ENCODE results near the gene RETSAT.
"Not testable (repeated sequence)": the region's sequence is repeated elsewhere in the genome, so short reads cannot be mapped to it uniquely, and the experiment has no call there.

RETSAT gene

DNA sequence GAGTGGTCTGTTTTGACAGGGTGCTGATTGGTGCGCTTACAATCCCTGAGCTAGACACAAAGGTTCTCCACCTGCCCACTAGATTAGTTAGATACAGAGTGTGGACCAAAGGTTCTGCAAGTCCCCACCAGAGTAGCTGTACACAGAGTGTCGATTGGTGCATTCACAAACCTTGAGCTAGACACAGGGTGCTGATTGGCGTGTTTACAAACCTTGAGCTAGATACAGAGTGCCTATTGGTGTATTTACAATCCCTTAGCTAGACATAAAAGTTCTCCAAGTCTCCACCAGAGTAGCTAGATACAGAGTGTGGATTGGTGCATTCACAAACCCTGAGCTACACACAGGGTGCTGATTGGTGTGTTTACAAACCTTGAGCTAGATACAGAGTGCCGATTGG, 20.5 kb downstream of the RETSAT start:
- H3K36me3 Mint-ChIP-seq; DNase-seq; H3K4me3 Mint-ChIP-seq; ATAC-seq (replicated peaks); H3K27ac Mint-ChIP-seq; H3K9me3 Mint-ChIP-seq; H3K27me3 Mint-ChIP-seq; H3K4me1 Mint-ChIP-seq: not testable (repeated sequence)

DNA sequence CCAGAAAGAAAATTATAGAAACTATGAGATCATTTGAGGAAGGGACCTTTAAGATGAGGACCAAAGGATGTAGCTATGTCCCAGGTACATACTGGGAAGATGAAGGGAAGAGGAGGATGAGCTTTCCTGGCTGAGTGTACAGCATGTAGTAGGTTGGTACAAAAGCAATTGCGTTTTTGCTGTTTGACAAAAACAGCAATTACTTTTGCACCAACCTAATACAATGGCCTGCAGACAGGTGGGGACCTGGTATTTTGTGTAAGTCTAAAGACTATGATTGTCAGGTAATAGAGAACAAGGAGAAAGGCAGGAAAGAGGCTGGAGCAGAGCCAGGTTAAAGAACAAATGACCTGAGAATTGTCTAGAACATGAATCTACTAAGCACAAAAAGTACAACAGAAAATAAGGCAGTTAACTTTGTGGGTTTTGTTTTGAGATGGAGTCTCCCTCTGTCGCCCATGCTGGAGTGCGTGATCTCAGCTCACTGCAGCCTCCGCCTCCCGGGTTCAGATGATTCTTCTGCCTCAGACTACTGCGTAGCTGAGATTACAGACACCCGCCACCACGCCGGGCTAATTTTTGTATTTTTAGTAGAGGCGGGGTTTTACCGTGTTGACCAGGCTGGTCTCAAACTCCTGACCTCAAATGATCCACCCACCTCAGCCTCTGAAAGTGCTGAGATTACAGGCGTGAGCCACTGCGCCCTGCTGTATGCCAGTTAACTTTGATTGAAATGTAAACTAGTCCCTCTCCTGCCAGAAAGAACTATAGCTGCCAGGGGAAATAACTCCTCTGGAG, 23.3 kb downstream of the RETSAT start:
- Mint-ChIP-seq H3K27ac (no peak overlapping the region), H3K4me1 (peaks cover 1 to 19% of the 10 kb centered on the region in 2 donors), H3K4me3 (no peak overlapping the region), H3K36me3 (peaks cover 12 to 26% of the 10 kb centered on the region in 2 donors), H3K9me3 (peaks cover 0 to 3% of the 10 kb centered on the region in 2 donors), H3K27me3 (no peaks in the 10 kb centered on the region)
- ATAC-seq (replicated peaks) (no peak), DNase-seq (no peak)

DNA sequence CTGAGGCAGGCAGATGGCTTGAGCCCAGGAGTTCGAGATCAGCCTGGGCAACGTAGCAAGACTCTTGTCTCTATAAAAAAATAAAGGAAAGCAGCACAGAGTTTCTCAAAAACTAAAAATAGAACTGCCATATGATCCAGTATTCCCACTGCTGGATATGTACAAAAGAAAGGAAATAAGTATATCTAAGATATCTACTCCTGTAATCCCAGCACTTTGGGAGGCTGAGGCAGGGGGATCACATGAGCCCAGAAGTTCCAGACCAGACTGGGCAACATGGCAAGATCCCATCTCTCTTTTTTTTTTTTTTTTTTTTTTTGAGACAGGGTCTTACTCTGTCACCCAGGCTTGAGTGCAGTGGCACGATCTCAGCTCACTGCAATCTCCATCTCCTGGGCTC, 24.6 kb downstream of the RETSAT start:
- DNase-seq; H3K9me3 Mint-ChIP-seq; H3K27ac Mint-ChIP-seq; ATAC-seq (replicated peaks); H3K27me3 Mint-ChIP-seq: not testable (repeated sequence)
- Mint-ChIP-seq H3K4me3 (peak overlapping the region in 1 of 2 donors; percentile 8), H3K36me3 (peaks cover 26 to 37% of the 10 kb centered on the region in 2 donors), H3K4me1 (peaks cover 10 to 33% of the 10 kb centered on the region in 2 donors)

DNA sequence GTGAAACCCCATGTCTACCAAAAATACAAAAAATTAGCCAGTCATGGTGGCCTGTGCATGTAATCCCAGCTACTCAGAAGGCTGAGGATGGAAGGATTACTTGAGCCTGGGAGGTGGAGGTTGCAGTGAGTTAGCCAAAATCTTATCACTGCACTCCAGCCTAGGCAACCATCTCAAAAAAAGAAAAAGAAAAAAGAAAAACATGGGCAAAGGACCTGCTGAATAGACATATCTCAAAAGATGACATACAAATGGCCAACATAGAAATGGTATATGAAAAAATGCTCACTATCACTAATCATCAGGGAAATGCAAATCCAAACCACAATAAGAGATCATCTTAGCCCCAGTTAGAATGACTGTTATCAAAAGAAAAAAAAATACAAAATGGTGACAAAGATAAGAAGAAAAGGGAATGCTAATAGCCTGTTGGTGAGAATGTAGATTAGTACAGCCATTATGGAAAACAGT, 25.1 kb downstream of the RETSAT start:
- Mint-ChIP-seq H3K4me3 (peak overlapping the region in 1 of 2 donors; percentile 8), H3K27ac (no peak overlapping the region)
- no peak for DNase-seq

DNA sequence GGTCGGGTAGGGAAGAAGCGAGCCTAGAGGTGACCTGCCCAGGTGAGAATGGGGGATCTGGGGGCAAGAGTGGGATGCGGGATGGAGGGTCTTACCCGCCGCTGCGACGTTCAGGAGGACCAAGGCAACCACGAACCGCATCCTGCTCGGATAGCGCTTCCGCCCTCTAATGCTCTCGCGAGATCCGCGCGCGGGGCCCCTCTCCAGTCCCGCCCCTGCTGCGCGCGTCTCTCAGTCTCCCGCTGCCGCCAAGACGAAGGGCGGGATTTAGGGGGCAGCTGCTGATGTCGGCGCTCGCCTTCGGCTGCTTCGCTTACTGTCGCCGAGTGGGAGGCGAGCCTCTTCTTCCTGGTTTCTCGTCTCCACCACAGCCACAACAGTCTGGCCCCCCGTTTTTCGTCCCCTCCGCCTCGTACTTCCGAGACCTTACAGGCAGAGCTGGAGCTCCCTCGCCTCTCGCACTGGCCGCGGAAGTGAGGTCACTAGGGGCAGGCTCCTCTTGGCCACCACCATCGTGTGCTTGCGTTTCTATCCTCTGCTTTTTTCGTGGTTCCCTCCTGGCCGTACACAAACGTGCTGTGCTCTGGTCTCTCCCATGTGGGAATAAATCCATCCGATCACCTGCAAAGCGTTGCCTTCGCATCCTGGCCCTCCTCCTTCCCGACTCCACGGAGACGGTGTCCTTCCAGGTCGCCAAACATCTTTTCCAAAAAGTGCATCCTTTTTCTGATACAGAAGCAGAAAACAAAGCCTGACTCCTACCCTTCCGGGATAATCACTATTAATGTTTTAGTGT, 26.3 kb downstream of the RETSAT start, which contains the start of gene TGOLN2:
TSS of gene TGOLN2 (minus strand) at position 168 of the 796 bp plus-strand sequence. CDS start at position 141, 27 bp downstream.
- Mint-ChIP-seq H3K36me3 (peaks cover 24 to 47% of the 10 kb centered on the region in 2 donors), H3K4me3 (peak within 1 kb of the TSS; percentile 91 to 96), H3K27me3 (no peaks in the 10 kb centered on the region), H3K4me1 (peaks cover 13 to 49% of the 10 kb centered on the region in 2 donors), H3K27ac (peak within 1 kb of the TSS; percentile 99), H3K9me3 (no peaks in the 10 kb centered on the region)
- peak; percentile 89 for DNase-seq
- ATAC-seq (replicated peaks): peak; percentile 91 to 94

More for the DNA sequence above, 25.1 kb downstream of the RETSAT start:
- H3K36me3 Mint-ChIP-seq: peaks cover 26 to 41% of the 10 kb centered on the region in 2 donors
- peaks cover 0 to 3% of the 10 kb centered on the region in 2 donors for H3K9me3 Mint-ChIP-seq
- no peaks in the 10 kb centered on the region for H3K27me3 Mint-ChIP-seq
- no peak for ATAC-seq (replicated peaks)
- peaks cover 10 to 37% of the 10 kb centered on the region in 2 donors for H3K4me1 Mint-ChIP-seq

DNA sequence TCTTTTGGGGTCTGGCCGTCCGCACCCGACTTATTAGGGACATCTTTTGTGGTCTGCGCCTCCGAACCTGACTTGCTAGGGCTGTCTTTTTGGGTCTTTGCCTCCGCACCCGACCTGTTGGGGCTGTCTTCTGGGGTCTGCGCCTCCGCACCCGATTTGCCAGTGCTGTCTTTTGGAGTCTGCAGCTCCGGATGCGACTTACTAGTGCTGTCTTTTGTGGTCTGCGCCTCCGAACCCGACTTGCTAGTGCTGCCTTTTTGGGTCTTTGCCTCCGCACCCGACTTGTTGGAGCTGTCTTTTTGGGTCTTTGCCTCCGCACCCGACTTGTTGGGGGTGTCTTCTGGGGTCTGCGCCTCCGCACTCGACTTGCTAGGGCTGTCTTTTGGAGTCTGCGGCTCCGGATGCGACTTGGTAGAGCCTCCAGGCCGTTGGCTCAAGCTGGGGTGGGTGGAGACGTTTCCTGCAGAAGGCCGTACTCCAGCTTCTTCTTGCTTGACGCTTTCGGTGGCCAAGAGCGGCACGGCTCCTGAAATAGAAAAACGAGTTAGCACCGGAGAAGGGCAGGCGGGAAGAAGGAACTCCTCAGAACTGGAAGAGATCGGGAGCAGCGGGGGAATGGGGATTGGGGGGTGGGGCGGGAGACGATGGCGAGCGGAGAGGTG, 27.0 kb downstream of the RETSAT start:
- Mint-ChIP-seq H3K27ac (peak overlapping the region; percentile 99), H3K9me3 (no peaks in the 10 kb centered on the region), H3K27me3 (no peaks in the 10 kb centered on the region), H3K4me1 (peaks cover 19 to 56% of the 10 kb centered on the region in 2 donors), H3K36me3 (peaks cover 31 to 54% of the 10 kb centered on the region in 2 donors), H3K4me3 (peak overlapping the region; percentile 91 to 96)
- DNase-seq (peak; percentile 24), ATAC-seq (replicated peaks) (peak; percentile 51 to 52)

DNA sequence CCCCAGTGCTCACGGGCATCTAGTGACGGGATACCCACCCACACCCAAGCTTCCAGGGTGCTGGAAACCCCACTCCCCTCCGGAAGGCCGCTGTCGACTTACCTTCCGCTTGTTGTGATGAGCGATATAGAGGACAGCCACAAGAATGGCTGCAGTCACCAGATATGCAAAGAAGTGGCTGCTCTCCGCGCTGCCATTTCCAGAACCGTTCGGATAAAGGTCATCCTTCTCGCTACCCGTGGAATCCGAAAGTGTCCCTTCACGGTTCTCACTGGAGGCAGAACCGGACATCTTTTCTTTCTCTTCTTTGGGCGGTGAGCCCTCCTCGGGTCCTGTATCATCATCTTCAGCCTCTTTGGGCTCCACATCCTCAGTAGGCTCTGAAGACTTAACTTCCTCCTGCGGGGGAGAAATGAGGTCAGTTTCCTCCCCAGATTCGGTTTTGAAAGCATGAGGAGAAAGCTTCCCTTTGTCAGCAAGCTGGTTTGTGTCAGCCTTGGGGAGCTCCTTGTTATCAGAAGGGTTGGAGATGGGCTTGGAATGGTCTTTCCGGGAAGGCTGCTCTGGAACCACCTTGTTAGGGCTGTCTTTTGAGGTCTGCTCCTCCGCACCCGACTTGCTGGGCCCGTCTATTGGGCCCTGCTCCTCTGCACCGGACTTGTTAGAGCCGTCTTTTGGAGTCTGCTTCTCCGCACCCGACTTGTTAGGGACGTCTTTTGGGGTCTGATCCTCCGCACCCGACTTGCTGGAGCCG, 27.7 kb downstream of the RETSAT start:
- H3K9me3 Mint-ChIP-seq: no peaks in the 10 kb centered on the region
- peaks cover 22 to 61% of the 10 kb centered on the region in 2 donors for H3K4me1 Mint-ChIP-seq
- peak; percentile 33 for DNase-seq
- ATAC-seq (replicated peaks): peak; percentile 30 to 37
- H3K36me3 Mint-ChIP-seq: peaks cover 35 to 57% of the 10 kb centered on the region in 2 donors
- H3K4me3 Mint-ChIP-seq: peak overlapping the region; percentile 91 to 96
- no peaks in the 10 kb centered on the region for H3K27me3 Mint-ChIP-seq
- peak overlapping the region; percentile 99 for H3K27ac Mint-ChIP-seq

DNA sequence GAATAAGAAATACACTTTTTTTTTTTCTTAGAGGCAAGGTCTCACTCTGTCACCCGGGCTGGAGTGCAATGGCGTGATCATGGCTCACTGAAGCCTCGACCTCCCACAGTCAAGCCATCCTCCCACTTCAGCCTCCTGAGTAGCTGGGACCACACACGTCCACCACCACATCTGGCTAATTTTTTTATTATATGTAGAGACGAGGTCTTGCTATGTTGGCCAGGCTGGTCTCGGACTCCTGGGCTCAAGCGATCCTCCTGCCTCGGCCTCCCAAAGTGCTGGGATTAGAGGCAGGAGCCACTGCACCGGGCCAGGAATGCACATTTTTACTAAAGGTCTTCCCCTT, 28.9 kb downstream of the RETSAT start:
- no peaks in the 10 kb centered on the region for H3K27me3 Mint-ChIP-seq
- no peak for DNase-seq
- H3K4me3 Mint-ChIP-seq: peak overlapping the region; percentile 91 to 96
- H3K36me3 Mint-ChIP-seq: peaks cover 45 to 68% of the 10 kb centered on the region in 2 donors
- no peak for ATAC-seq (replicated peaks)
- peaks cover 29 to 68% of the 10 kb centered on the region in 2 donors for H3K4me1 Mint-ChIP-seq
- H3K27ac Mint-ChIP-seq: peak overlapping the region; percentile 37
- H3K9me3 Mint-ChIP-seq: no peaks in the 10 kb centered on the region

DNA sequence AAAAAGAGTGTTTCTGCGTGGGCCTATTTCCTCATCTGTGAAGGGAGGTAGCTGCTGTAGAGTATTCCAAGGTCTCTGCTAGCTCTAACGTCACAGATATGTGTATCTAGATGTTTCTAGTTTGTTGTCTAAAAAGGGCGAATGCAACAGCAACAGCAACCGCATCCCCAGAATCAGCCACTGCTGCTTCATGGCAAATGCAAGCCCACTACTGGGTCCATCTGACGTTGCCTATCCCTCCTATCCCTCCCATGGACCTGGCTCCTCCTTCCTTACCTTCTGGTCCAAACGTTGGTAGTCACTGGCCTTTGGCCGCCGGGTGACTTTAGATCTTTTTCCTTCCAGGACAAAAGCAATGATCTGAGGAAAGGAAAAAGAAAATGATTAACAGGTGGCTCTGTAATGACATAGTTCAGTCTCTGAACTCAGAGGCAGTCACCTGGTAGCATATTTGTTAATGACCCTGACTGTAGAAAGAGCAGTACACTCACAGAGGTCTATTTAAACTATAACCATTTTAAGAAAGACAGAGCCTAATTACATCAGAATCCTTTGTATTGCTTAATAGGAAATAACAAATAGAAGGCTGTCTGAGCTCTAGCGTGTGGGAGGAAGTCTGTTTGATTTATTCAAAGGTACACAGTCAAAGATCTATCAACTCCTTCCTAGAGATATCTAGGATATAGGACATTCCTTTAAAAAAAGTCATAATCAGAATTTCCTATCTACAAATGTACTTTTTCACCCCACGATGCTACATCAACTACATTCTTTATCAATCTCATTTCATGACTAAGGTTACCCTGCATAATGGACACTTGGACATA, 29.5 kb downstream of the RETSAT start:
- Mint-ChIP-seq H3K9me3 (no peaks in the 10 kb centered on the region), H3K4me1 (peaks cover 30 to 73% of the 10 kb centered on the region in 2 donors), H3K27ac (peak overlapping the region; percentile 69), H3K27me3 (no peaks in the 10 kb centered on the region), H3K36me3 (peaks cover 51 to 74% of the 10 kb centered on the region in 2 donors), H3K4me3 (peak overlapping the region; percentile 91 to 96)
- ATAC-seq (replicated peaks) (no peak), DNase-seq (no peak)

DNA sequence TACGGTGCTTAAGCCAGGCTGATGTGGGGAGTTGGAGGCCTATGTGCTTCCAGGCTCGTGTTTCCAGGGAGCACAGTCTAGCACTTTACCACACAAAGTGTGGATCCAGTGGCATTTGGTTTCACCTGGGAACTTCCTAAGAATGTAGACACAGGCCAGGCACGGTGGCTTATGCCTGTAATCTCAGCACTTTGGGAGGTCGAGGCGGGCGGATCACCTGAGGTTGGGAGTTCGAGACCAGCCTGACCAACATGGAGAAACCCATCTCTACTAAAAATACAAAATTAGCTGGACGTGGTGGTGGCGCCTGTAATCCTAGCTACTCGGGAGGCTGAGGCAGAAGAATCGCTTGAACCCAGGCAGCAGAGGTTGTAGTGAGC, 30.4 kb downstream of the RETSAT start:
- H3K4me3 Mint-ChIP-seq; H3K27ac Mint-ChIP-seq; DNase-seq; H3K27me3 Mint-ChIP-seq; ATAC-seq (replicated peaks); H3K9me3 Mint-ChIP-seq: not testable (repeated sequence)
- peaks cover 58 to 75% of the 10 kb centered on the region in 2 donors for H3K36me3 Mint-ChIP-seq
- peaks cover 34 to 76% of the 10 kb centered on the region in 2 donors for H3K4me1 Mint-ChIP-seq

DNA sequence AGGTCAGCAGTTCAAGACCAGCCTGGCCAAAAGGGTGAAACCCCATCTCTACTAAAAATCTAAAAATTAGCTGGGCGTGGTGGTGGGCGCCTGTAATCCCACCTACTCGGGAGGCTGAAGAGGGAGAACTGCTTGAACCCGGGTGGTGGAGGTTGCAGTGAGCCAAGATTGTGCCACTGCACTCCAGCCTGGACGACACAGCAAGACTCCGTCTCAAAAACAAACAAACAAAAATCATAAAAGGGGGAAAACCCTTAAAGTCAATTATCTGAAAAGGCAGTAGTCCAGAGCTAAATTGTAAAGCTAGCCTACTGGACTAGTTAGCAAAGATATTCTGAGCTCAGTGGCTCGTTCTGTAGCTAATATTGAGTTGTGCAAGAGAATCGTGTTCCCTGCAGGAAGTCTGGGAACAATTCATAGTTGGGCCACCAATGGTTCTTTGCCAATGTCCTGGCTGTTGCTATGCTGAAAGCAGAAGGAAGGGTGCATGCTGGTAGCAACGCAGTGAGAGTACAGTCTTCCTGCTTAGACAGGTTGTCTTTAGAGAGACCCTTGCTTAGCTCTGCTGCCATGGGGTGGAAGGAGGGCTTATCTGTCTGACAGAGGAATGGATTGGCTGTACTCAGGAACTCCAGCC, 30.9 kb downstream of the RETSAT start:
- no peak for DNase-seq
- Mint-ChIP-seq H3K4me1 (peaks cover 39 to 76% of the 10 kb centered on the region in 2 donors), H3K9me3 (no peaks in the 10 kb centered on the region), H3K27ac (no peak overlapping the region), H3K4me3 (peak overlapping the region in 1 of 2 donors; percentile 14), H3K27me3 (no peaks in the 10 kb centered on the region), H3K36me3 (peaks cover 63 to 80% of the 10 kb centered on the region in 2 donors)
- ATAC-seq (replicated peaks): no peak

DNA sequence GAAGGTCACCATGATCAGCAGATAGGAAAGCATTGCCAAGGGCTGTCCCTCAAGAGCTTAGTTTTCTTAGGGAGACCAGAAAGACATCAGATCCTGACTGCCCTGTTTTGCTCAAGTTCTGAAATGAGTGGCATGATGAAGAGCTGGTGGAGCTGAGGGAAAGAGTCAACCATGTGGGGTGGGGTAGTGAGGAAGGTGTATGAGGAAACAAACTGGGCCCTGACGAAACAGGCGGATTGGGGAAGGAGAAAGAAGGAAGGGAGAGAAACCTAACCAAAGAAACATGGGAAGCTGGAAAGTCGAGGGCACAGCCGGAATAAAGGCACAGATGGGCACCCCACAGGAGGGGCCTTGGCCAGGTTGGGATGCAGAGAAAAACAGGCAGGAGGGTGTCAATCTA, 34.5 kb downstream of the RETSAT start:
- peak overlapping the region; percentile 4 for H3K27ac Mint-ChIP-seq
- H3K36me3 Mint-ChIP-seq: peaks cover 50 to 77% of the 10 kb centered on the region in 2 donors
- ATAC-seq (replicated peaks) (no peak), DNase-seq (no peak)
- peak overlapping the region in 1 of 2 donors; percentile 1 for H3K4me3 Mint-ChIP-seq
- peaks cover 36 to 59% of the 10 kb centered on the region in 2 donors for H3K4me1 Mint-ChIP-seq
- H3K9me3 Mint-ChIP-seq: no peaks in the 10 kb centered on the region
- no peaks in the 10 kb centered on the region for H3K27me3 Mint-ChIP-seq

Measured in stimulated activated naive B cell treated with anti-CD40 and anti-IgM and Interleukin-4, amounts not matched to agents 10 μg/mL and 1 μg/mL and 100 μg/mL, for 72 hours (primary cell).